ENCODE data around the gene FAM181B. TPM values are rescaled to one million over a fixed set of nuclear protein-coding genes. Genes with fewer than 3 reads are reported as not detected.

Gene FAM181B
- total and polyA plus RNA-seq, 9 donors: 1.1 to 2.1 (median 1.5) TPM

- H3K36me3 ChIP-seq: no peaks in the 10 kb centered on the region
- no peaks in the 10 kb centered on the region for H3K27me3 ChIP-seq
- no peaks in the 10 kb centered on the region for H3K9me3 ChIP-seq
- H3K4me3 ChIP-seq: no peak overlapping the region
- H3K4me1 ChIP-seq (ENCODE audit: insufficient read depth): peaks cover 3% of the 10 kb centered on the region
- DNase-seq: no peak
- 61 to 76% (median 68%) methylated on average over 4 of the region's 4 CpGs for WGBS, 3 donors
- intact Hi-C loops (cut with DNase I): no loop called here
- TF ChIP-seq EP300 (IDR thresholded peaks at IDR 0.05) (no peak), POLR2A (IDR thresholded peaks at IDR 0.05) (no peak)
- TF ChIP-seq, protein P1, sequence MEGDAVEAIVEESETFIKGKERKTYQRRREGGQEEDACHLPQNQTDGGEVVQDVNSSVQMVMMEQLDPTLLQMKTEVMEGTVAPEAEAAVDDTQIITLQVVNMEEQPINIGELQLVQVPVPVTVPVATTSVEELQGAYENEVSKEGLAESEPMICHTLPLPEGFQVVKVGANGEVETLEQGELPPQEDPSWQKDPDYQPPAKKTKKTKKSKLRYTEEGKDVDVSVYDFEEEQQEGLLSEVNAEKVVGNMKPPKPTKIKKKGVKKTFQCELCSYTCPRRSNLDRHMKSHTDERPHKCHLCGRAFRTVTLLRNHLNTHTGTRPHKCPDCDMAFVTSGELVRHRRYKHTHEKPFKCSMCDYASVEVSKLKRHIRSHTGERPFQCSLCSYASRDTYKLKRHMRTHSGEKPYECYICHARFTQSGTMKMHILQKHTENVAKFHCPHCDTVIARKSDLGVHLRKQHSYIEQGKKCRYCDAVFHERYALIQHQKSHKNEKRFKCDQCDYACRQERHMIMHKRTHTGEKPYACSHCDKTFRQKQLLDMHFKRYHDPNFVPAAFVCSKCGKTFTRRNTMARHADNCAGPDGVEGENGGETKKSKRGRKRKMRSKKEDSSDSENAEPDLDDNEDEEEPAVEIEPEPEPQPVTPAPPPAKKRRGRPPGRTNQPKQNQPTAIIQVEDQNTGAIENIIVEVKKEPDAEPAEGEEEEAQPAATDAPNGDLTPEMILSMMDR (IDR thresholded peaks at IDR 0.05): no peak
- H3K27ac ChIP-seq: no peak overlapping the region
Measured at GRCh38 chr11:82730286-82730685, 3.4 kb downstream of the FAM181B start.

DNA sequence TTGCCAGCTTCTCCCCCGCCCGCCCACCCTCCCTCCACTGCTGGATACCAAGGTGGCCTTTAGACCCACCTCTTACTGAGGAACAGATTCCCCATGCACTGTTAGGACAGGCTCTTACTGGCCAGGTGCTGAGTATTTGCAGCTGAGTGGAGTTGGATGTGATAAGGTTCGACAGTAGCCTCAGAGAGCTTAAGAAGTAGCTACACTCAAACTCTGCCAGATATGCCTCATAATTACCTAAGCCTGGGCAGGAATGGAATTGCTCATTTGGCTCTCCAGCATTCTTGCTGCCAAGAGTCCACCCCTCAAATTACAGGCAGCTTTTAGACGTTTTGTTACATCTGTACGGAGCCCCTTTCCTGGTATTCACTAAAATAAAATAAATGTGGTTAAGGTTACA lies 9.6 kb downstream of the FAM181B start:
- Histone ChIP-seq H3K4me1 (ENCODE audit: insufficient read depth) (peaks cover 1% of the 10 kb centered on the region), H3K4me3 (no peak overlapping the region), H3K27ac (no peak overlapping the region), H3K9me3 (no peaks in the 10 kb centered on the region), H3K27me3 (no peaks in the 10 kb centered on the region), H3K36me3 (no peaks in the 10 kb centered on the region)
- 47 to 67% (median 61%) methylated on average over 5 of the region's 5 CpGs for WGBS, 3 donors
- TF ChIP-seq POLR2A (IDR thresholded peaks at IDR 0.05) (no peak), EP300 (IDR thresholded peaks at IDR 0.05) (no peak)
- TF ChIP-seq, protein P1 (IDR thresholded peaks at IDR 0.05): no peak
- no peak for DNase-seq
- intact Hi-C loops (cut with DNase I): no loop called here

GRCh38 chr11:82722231-82722630 lies 11.4 kb downstream of the FAM181B start:
- H3K27me3 ChIP-seq: no peaks in the 10 kb centered on the region
- H3K36me3 ChIP-seq: no peaks in the 10 kb centered on the region
- H3K4me3 ChIP-seq: no peak overlapping the region
- DNase-seq: no peak
- no peak overlapping the region for H3K27ac ChIP-seq
- no peaks in the 10 kb centered on the region for H3K9me3 ChIP-seq
- intact Hi-C loops (cut with DNase I): no loop called here
- H3K4me1 ChIP-seq (ENCODE audit: insufficient read depth): peaks cover 1% of the 10 kb centered on the region
- TF ChIP-seq EP300 (IDR thresholded peaks at IDR 0.05) (no peak), POLR2A (IDR thresholded peaks at IDR 0.05) (no peak)
- TF ChIP-seq, protein P1 (IDR thresholded peaks at IDR 0.05): no peak

DNA sequence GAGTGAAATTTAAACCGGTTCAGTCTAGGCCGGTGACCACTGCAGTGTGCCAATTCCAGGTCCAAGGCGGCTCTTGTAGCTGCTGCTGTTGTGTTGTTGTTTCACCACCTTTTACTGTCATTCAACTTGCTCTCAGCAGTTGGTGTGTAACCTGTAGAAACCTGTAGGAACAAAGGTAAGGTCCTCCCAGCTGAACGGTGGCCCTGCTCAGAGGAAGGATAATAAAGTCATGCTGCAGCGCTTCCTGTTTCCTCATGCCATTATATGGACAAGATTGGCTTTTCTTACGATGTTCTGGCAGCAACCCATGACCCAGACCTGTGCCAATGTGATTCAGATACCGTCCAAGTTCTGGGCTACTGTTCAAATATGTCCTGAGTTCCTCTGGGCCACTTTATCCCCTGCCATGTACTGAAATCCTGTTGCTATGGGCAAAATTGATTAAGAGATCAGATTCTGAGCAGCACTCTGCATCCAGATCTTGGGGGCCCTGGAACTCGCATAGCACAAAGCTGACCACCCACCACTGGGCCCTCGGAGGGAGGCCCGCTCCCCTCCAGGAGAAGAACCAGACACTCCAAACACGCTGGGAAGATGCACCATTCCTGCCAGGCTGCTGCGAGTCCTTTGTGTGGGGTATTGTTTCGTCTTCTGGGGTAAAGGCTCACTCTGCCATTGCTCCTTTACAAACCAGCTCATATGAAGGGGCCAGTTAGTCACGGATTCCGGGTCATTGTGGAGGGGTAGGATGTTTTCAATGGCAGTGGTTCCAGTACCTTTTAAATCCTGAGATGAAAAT lies 13.2 kb downstream of the FAM181B start:
- H3K27me3 ChIP-seq: no peaks in the 10 kb centered on the region
- no peak overlapping the region for H3K27ac ChIP-seq
- DNase-seq: no peak
- intact Hi-C loops (cut with DNase I): no loop called here
- TF ChIP-seq, protein P1 (IDR thresholded peaks at IDR 0.05): no peak
- TF ChIP-seq EP300 (IDR thresholded peaks at IDR 0.05) (no peak), POLR2A (IDR thresholded peaks at IDR 0.05) (no peak)
- H3K36me3 ChIP-seq: no peaks in the 10 kb centered on the region
- no peaks in the 10 kb centered on the region for H3K9me3 ChIP-seq
- peaks cover 1% of the 10 kb centered on the region for H3K4me1 ChIP-seq (ENCODE audit: insufficient read depth)
- H3K4me3 ChIP-seq: no peak overlapping the region
- 82 to 84% (median 83%) methylated on average over 15 of the region's 15 CpGs for WGBS, 3 donors

Measured in ovary (tissue), 9 donors.